HT1080 (cell line): Measurements from ENCODE around the gene HCN4. TPM values are rescaled to one million over a fixed set of nuclear protein-coding genes. Genes with fewer than 3 reads are reported as not detected.

Experiments used
- DNase-seq: peaks from one replicate; pipeline ENCODE4 v3.0.0-alpha.2; 2015; ENCODE audit warnings: low read depth
- total RNA-seq: library from RNA; depleted of rRNA; stranded (reverse); fragments of >200 nt; shearing (Covaris generic); gene quantifications from 2 replicates; pipeline ENCODE4 v1.2.3, GENCODE V29; 2014; rRNA removed

The HCN4 gene
- total RNA-seq, 1 experiment from 2014 or later, result not detected

DNA sequence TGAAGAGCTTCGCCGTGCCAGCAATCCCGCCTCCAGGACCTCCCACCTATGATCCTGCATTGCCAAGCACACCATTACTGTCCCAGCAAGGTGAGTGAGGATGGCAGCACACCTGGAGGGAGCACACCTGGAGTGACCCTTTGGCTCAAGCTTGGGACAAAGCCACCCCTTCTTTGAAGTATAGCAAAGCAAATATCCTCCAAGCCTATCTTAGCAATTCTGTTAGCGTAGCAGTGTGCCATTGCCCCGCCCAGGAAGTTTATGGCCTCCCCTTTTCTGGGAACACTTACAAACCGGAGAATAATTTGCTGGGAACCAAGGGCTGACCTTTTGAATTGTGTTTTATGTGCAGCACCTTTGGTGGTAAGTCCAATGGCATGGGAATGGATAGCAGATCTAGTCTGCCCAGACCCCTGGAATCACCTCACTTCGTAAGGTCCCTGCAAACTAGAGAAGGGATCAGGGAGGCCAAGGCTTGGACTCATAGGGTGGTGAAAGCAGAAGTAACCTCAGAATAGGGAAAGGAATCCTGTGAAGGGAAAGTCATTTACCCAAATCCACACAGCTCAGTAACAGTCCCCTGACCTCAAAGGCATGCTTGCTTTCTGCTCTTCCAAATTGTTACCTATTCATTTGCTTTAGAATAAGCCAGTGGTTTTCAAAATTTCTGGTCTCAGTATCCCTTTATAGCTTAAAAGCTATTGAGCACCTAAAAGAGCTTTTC is 70.1 kb downstream of the HCN4 start:
- DNase-seq, result no peak

DNA sequence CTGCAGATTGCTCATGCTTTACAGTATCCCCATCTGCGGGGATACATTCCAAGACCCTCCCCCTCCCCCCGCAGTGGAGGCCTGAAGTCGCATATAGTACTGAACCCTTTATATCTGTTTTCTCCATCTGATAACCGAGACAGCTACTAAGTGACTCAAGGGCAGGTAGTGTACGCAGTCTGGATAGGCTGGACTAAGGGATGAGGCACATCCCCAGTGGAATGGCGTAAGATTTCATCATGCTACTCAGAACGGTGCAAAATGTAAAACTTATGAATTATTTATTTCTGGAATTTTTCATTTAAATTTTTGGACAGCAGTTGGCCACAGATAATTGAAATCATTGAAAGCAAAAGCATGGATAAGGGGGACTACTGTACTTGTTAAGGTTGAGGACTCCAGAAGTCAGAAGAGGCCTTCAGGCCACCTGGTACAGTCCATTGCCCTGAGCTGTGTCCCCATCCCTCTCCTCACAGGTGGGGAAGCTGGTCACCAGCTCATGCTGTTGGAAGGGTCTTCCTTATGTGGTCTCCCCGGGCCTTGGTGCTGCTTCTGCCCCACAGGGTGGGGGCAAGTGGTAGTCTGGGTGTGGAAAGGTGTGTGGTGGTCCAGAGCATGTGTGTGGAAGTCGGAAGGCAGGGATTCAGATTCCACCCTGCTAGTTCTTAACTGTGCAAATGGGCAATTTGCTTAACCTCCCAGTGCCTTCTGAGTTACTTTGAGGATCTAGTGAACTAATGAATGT is 72.0 kb downstream of the HCN4 start:
- no peak for DNase-seq

DNA sequence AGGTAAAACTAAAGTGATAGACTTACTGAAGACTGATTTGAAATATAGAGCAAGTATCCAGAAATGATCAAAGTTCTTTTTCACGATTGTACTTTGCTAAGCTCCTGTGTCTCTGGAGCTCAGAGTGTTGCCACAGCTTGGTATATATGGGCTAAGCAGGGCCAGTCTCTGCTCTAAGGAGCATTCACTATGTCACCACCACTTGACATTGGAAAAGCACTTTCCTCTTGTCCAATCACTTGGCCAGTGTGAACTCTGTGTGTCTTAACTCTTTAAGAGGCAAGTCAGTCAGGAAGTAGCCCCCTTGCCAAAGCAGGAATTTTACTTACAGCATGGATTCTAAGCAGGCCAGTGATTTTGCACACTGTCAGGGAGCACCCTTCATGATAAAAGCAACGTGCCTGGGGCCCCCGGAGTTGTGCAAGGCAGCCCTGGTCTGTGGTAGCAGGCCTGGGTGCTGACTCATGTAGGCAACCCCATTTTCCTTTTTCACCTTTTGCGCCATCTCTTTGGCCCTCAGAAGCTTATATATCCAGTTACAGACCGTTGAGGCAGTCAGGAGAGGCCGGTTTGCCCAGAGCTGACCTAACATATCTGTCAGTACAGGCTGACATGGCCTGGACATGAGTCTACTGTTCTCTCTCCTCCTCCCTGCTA is 73.0 kb downstream of the HCN4 start:
- DNase-seq, result no peak

DNA sequence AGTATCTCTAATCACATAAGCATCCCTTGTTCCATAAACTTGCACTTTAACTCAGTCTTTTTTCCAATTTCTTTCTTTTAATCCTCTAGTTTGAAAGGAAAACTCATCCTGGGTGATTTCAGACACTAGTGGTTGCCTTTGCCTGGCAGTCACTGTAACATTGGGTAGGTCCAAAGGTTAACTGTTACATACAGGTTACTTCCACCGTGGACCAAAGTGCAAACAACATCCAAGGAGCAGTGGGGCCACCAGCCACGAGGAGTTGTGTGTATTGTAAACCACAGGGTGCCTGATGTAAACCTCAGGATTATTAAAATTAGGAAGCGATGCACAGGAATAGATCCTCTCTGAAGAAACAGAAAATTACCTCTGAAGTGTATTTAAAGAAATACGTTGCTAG is 75.0 kb downstream of the HCN4 start:
- DNase-seq, result no peak

DNA sequence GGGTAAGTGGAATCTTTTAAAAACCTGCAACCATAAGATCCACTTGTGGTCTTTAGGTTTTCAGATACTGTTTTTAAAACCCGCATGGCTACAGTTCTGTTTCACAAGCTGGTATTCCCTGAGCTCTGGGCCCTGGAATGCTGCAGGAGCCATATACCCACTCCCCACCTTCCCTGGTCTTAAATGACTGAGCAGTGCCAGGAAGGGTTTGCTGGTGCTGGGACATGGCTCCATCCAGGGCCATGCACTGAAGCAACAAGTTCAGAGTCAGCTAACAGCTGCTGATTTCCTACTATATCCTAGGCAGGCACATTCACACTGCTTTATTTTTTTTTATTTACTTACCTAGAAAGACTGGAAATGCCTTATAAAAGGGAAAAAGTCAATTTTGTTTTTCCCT is 77.3 kb downstream of the HCN4 start:
- DNase-seq, result no peak

DNA sequence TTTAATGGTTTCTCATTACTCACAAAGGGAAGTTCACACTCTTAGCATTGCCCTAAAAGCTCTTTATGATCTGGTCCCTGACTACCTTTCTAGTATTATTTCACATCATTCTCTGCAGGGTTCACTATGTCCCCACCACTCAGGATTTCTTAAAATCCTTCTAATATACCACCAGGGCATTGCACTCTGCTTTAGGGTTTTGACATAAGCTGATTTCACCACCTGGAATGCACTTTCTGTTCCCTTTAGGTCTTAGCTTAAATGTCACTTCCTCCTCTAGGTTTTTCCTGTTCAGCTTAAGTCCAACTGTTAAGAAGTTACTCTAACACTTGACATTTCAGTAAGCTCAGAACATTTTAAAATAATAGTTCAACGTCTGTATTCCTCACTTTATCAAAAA is 81.7 kb downstream of the HCN4 start:
- DNase-seq, result no peak

DNA sequence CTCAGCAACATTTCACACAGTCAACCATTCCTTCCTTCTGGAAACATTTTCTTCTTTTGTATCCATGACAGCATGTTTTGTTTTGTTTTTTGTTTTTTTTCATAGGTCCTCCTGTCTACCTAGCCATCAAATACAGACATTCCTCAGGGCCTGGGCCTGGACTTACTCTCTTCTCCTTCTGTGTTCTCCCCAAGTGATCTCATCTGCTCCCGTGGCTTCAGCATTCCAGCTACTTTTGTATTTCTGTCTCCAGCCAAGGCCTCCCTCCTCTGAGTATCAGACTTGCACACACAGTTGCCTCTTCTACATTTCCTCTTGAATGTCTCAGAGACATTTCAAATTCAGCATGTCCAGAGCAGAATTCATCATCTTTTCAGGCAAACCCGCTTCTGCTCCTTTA is 82.4 kb downstream of the HCN4 start:
- DNase-seq, result no peak

DNA sequence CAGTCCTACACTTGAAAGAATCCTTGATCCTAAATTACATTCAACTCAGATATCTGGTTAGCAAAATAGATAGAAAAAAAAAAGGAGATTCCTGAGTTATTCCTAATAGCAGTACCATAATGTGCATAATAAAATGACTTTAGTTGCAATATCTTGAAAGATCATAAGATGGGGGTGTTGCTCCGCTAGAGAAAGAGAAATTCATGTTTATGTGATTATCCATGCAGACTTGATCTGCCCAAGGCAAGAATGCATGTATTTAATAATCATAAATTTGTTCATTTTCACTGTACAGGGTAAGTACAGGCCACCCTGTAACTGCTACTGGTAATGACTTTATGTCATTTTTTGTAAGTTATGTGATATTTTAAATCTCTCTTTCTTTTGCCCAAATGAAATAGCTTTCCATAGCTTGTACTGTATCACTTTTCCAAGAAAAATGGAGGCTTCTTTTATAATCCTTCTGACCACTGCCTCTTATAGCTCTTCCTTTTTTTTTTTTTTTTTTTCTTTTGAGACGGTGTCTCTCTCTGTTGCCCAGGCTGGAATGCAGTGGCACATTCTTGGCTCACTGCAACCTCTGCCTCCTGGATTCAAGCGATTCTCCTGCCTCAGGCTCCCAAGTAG is 84.6 kb downstream of the HCN4 start:
- no peak for DNase-seq

DNA sequence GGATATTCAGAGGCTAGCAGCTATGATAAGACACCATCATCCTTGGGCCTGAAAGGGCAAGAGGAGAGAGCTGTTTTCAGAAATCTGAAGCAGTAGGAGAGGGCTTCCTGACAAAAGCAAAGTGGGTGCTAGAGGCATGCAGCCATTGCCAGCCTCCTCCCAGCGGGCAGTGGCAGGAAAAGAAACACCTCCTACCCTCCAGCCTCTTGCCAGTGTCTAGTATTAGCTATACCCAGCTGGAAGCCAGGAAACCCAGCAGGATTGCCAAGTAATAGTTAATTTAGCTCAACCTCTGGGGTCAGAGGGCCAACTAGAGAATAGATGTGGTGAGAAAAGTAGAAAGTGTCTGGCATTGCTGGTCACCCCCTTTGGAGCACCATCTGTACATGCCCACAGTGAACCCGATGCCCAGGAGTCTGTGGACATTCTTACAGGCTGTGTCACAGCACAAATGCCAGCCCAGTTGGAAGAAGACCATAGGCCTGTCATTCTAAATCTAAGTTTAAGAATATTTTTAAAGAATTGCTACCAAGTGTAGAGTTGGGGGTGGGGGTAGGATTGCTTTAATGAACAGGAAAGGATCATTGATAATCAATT is 85.3 kb downstream of the HCN4 start:
- no peak for DNase-seq

DNA sequence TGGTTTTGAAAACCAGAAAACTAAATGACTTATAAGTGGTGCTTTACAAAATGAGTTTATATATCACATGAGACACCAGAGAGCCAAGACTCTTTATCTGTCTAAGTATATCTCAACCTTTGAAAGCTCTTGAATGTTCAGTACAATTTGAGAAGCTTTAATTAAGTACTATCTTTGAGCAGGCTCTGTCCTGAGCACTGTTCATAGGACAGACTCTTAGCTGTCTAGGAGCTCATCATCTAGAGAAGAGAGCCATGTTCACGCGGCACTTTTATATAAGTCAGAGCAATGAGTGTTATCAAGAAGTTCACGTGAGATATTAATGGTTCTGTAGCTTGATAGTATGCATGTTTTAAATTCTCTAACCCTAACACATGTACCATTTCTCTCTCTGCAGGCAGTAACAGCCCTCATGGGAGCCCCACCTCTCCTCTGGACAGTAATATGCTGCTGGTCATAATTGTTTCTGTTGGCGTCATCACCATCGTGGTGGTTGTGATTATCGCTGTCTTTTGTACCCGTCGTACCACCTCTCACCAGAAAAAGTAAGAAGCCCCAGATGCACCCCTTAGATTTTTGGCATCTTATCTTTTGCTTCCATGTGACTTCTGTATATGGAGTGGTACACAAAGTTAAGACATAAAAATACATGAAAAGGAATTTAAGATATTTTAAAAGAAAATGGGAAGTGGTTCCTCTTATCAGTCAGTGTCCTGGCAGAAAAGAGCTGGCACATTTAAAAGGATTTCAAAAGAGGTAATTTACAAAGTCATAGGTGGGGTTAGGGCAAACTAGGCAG is 86.0 kb downstream of the HCN4 start:
- no peak for DNase-seq

DNA sequence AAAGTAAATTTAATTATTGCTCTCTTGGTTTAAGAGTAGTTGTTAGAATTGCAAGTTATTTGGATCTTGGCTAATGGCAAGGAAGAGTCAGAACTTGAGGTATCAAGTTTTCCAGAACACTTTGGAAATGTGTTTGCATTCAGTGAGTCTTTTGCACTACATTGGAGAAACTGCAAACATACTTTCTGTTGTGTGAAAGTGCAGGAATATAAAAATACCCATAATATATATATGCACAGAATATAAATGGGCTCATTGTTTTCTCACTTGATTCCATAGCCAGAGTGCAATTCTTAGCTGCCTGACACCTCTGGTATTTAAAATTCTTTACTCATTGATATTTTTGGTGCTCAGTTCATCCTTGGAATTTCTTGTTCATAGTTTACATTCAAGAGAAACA is 92.9 kb downstream of the HCN4 start:
- no peak for DNase-seq

DNA sequence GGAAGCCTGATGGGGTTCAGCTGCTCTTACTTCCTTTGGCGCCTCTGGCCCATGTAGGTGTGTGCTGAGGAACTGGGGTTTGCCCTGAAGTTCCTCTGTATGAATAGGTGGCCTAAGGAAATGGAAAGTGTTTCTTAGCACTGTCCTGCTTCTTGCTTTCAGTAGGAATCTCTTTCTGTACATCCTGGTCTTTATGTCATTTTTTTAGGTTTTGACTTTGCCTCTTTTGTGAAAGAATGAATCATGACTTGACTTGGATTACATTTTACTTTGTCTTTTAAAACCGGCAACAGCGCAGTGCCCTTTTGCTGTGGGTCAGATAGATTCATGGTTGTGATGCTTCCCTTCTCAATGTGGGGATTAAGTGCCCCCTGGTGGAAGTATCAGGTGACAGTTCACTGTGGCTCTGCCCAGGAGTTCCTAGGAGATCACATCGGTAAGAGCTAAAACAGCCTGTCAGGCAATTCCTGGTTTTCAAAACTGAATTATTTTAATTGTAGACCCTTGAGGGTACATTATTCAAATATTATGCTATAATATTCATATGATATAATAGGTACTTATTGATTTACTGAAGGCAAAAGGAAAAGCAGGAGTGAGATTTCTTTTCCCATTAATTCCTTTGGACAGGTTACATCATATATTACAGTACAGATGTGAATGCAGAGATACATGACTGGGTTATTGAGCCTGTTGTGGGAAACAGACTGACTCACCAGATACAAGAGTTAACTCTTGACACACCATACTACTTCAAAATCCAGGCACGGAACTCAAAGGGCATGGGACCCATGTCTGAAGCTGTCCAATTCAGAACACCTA is 95.4 kb downstream of the HCN4 start:
- peak; percentile 52 for DNase-seq

DNA sequence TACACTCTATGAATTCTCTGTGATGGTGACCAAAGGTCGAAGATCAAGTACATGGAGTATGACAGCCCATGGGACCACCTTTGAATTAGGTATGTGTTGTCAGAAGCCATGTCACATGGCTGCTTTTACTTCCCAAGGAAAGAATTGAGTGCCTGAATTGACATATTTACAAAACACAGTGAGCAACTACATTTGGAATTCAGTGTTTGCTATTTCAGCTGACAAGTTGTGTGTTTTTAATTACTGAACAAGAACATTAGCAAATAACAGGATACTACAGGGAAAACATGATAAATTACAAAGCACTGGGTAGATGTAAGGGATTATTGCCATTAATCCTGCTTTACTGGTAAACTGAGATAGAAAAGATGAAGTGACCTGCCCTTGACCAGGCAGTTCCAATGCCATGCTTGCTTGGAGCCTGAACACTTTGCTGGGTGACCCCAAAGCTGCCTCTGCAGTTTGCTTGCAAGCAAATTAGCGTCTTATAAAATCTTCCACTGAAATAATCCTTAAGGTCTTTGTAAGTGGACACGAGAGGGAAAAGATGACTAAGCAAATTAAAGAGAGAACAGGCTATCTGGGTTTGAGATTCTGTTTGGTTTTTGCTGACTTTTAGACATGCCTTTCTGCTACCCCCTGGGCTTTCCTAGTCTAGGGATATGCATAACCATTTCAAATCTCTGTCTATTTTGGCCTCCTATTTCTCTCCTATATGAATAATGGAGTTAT is 98.2 kb downstream of the HCN4 start:
- no peak for DNase-seq

Other genes with a start within 250 kb of the HCN4 start
- gene REC114, start 74.2 kb upstream of the HCN4 start, total RNA-seq, result 0.13 TPM in 1 of 2 replicates, not detected in the other